Measurements from ENCODE around the gene CLIC4. TPM values are rescaled to one million over a fixed set of nuclear protein-coding genes. Genes with fewer than 3 reads are reported as not detected.

Gene CLIC4
- total RNA-seq, 1 experiment from 2014 or later: 230 TPM

GRCh38 chr1:24776821-24777220 is 31.6 kb downstream of the CLIC4 start:
- H3K9me3 ChIP-seq (ENCODE audit: control insufficient read depth, low read depth, low read length): no peaks in the 10 kb centered on the region
- no peak overlapping the region for H2BK120ac ChIP-seq (ENCODE audit: low read depth, low read length, poor library complexity, severe bottlenecking)
- no peak overlapping the region for H3K23ac ChIP-seq (ENCODE audit: insufficient read length, low read depth, low read length)
- H3K27me3 ChIP-seq (ENCODE audit: insufficient read depth, low read length): no peaks in the 10 kb centered on the region
- H3K56ac ChIP-seq (ENCODE audit: insufficient read length, low read depth, low read length): no peak overlapping the region
- TF ChIP-seq, protein P1, sequence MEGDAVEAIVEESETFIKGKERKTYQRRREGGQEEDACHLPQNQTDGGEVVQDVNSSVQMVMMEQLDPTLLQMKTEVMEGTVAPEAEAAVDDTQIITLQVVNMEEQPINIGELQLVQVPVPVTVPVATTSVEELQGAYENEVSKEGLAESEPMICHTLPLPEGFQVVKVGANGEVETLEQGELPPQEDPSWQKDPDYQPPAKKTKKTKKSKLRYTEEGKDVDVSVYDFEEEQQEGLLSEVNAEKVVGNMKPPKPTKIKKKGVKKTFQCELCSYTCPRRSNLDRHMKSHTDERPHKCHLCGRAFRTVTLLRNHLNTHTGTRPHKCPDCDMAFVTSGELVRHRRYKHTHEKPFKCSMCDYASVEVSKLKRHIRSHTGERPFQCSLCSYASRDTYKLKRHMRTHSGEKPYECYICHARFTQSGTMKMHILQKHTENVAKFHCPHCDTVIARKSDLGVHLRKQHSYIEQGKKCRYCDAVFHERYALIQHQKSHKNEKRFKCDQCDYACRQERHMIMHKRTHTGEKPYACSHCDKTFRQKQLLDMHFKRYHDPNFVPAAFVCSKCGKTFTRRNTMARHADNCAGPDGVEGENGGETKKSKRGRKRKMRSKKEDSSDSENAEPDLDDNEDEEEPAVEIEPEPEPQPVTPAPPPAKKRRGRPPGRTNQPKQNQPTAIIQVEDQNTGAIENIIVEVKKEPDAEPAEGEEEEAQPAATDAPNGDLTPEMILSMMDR (conservative IDR thresholded peaks at IDR 0.05): no peak
- H3K79me2 ChIP-seq (ENCODE audit: insufficient read depth, low read length): peaks cover 28% of the 10 kb centered on the region
- H2BK20ac ChIP-seq (ENCODE audit: low read depth, low read length, poor library complexity, severe bottlenecking): no peak overlapping the region
- H3K4me1 ChIP-seq (ENCODE audit: insufficient read depth, low read length): no peaks in the 10 kb centered on the region; the same call in 1 of the 2 replicates
- H2BK12ac ChIP-seq (ENCODE audit: insufficient read length, low read depth, low read length): no peak overlapping the region
- no peak overlapping the region for H2BK5ac ChIP-seq (ENCODE audit: insufficient read length, low read length)
- H3K18ac ChIP-seq (ENCODE audit: insufficient read length, low read depth, low read length): no peak overlapping the region
- H3K79me1 ChIP-seq (ENCODE audit: insufficient read depth, low read depth, low read length, poor library complexity, severe bottlenecking): peaks cover 5% of the 10 kb centered on the region
- H3K4me2 ChIP-seq (ENCODE audit: insufficient read depth, insufficient read length, low read length): no peak overlapping the region
- peaks cover 2 to 12% (median 4%) of the 10 kb centered on the region in 3 experiments; a peak in 5 of 7 replicates for H3K36me3 Mint-ChIP-seq (ENCODE audit: insufficient read depth in 1 of 3, low read depth in 3 of 3)
- no peaks in the 10 kb centered on the region; a peak in 1 of 5 replicates for H3K9me3 Mint-ChIP-seq
- H3K23me2 ChIP-seq (ENCODE audit: insufficient read length, low read depth, low read length, poor library complexity, severe bottlenecking): no peaks in the 10 kb centered on the region
- no peak overlapping the region for H4K8ac ChIP-seq (replicated peaks; ENCODE audit: insufficient read length, low read depth, low read length)
- no peak overlapping the region for H3K4me3 Mint-ChIP-seq
- no peak overlapping the region for H3K14ac ChIP-seq (ENCODE audit: insufficient read depth, low read length)
- H3K4ac ChIP-seq (ENCODE audit: low read depth, low read length): no peak overlapping the region
- H4K91ac ChIP-seq (ENCODE audit: insufficient read length, low read depth, low read length): no peak overlapping the region
- H3K27ac ChIP-seq (ENCODE audit: insufficient read length, low read depth, low read length): no peak overlapping the region
- H2BK15ac ChIP-seq (ENCODE audit: low read depth, low read length): no peak overlapping the region
- H3T11ph ChIP-seq (ENCODE audit: low read length): no peak overlapping the region
- H4K20me1 ChIP-seq (ENCODE audit: control insufficient read depth, insufficient read depth, insufficient read length): no peaks in the 10 kb centered on the region
- no peaks in the 10 kb centered on the region for H3K27me3 Mint-ChIP-seq (ENCODE audit: low read depth)
- H3K4me1 Mint-ChIP-seq: peaks cover 17 to 19% of the 10 kb centered on the region in 2 experiments
- H3K9ac ChIP-seq (ENCODE audit: extremely low read depth, insufficient read length, low read length): no peak overlapping the region
- no peak overlapping the region for H4K5ac ChIP-seq (ENCODE audit: insufficient read length, low read depth, low read length)
- H3K27ac Mint-ChIP-seq: peak overlapping the region in 2 of 3 experiments; percentile 9 to 24; a peak in 2 of 7 replicates
- no peak overlapping the region for H2AK5ac ChIP-seq (ENCODE audit: insufficient read length, low read length)
- WGBS (ENCODE audit: extremely low coverage, insufficient read length, low lambda C conversion rate): no CpG with 5 or more reads among the region's 8 CpGs
- no peak for DNase-seq
- H2AFZ ChIP-seq (ENCODE audit: low read length): no peak overlapping the region

Measured in H9 (cell line).